ENCODE measurements around the gene SLC10A1. TPM values are rescaled to one million over a fixed set of nuclear protein-coding genes. Genes with fewer than 3 reads are reported as not detected.

The SLC10A1 gene
- total RNA-seq, 1 donor from 2014 or later: not detected

DNA sequence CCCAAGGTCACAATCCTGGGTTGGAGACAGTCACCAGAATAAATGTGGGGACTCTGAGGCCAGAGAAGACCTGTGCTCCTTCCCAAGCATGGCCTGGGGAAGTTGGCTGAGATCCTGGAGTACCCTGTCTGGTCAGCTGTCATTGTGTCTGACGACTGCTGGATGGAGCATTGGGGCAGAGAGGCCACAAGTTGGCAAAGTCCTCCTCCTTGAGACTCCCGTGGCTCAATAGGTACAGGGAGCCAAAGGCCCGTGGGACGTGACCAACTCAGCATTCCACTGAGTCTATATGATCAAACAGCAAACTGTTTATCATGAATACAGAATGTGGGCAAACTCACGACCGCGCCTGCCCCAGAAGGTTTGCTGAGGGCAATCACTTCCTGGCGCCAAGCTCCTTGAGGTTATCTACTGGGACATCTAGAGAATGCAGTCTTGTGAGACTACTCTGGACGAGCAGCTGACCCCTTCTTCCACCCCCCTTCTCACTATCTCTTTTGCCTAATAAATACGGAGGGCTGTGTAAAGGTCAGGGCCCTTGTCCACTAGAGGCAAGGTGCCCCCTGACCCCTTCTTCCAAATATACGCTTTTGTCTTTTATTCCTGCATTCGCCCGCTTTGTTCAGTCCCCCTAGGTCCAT, 14.3 kb upstream of the SLC10A1 start:
- no peaks in the 10 kb centered on the region for H3K9me3 ChIP-seq (ENCODE audit: control insufficient read depth in 3 of 3, low read length in 3 of 3)
- H3K4me3 ChIP-seq (ENCODE audit: low read length in 3 of 3): no peak overlapping the region
- H3K27me3 ChIP-seq (ENCODE audit: control insufficient read depth in 3 of 3, insufficient read depth in 3 of 3, low read length in 3 of 3): peaks cover 4 to 8% (median 7%) of the 10 kb centered on the region in 3 donors
- no peaks in the 10 kb centered on the region for H3K4me1 ChIP-seq (ENCODE audit: control insufficient read depth in 3 of 3, insufficient read depth in 3 of 3, low read length in 3 of 3)
- H3K27ac ChIP-seq (ENCODE audit: low read depth, low read length): no peak overlapping the region
- no peaks in the 10 kb centered on the region for H3K36me3 ChIP-seq (ENCODE audit: control insufficient read depth in 3 of 3, insufficient read depth in 3 of 3, low read length in 3 of 3)
- H3K9ac ChIP-seq (ENCODE audit: low read depth in 1 of 3, low read length in 3 of 3): no peak overlapping the region

DNA sequence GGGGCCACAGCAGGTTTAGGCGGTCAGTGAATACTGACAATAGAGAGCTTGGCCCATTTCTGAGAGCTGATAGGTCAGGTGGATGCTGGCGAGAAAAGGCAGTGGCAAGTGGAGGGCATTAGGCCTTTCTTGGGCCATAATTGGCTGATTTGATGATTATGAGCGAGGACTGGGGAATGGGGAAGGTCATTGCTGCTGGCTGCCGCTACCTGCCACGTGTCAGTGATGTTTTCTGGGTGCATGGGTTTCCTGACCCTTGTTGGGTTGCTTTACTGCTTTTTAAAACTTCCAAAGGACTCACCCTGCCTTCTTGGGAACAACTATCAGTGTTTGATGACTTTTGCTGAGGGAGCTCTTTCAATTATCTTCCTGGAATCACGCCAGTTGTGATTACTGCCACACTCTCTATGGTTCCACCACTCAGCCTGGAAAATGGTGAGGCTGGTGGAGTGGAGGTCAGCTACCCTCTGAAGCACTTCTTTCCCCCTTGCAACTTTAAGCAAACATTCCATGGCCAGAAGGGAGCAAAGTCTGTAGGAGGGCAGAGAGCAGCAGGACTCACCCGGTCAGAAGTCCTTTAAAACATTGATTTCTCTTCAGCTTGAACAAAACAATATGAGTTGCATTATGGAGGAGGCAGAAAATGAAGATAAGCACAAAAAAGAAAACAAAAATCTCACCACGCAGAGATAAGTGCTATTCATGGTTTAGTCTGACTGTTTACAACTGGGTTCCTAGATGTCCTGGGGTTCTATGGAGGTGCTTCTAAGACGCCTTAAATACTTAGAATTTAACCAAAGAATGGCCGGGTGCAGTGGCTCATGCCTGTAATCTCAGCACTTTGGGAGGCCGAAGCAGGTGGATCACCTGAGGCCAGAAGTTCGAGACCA, 12.1 kb upstream of the SLC10A1 start:
- Histone ChIP-seq H3K27me3 (ENCODE audit: control insufficient read depth in 3 of 3, insufficient read depth in 3 of 3, low read length in 3 of 3) (peaks cover 0 to 3% (median 0%) of the 10 kb centered on the region in 3 donors), H3K4me3 (ENCODE audit: low read length in 3 of 3) (no peak overlapping the region), H3K9ac (ENCODE audit: low read depth in 1 of 3, low read length in 3 of 3) (no peak overlapping the region), H3K9me3 (ENCODE audit: control insufficient read depth in 3 of 3, low read length in 3 of 3) (no peaks in the 10 kb centered on the region), H3K36me3 (ENCODE audit: control insufficient read depth in 3 of 3, insufficient read depth in 3 of 3, low read length in 3 of 3) (no peaks in the 10 kb centered on the region), H3K4me1 (ENCODE audit: control insufficient read depth in 3 of 3, insufficient read depth in 3 of 3, low read length in 3 of 3) (no peaks in the 10 kb centered on the region), H3K27ac (ENCODE audit: low read depth, low read length) (no peak overlapping the region)

GRCh38 chr14:69807192-69807591, 10.2 kb upstream of the SLC10A1 start:
- Histone ChIP-seq H3K4me3 (ENCODE audit: low read length in 3 of 3) (no peak overlapping the region), H3K9ac (ENCODE audit: low read depth in 1 of 3, low read length in 3 of 3) (no peak overlapping the region), H3K36me3 (ENCODE audit: control insufficient read depth in 3 of 3, insufficient read depth in 3 of 3, low read length in 3 of 3) (no peaks in the 10 kb centered on the region), H3K4me1 (ENCODE audit: control insufficient read depth in 3 of 3, insufficient read depth in 3 of 3, low read length in 3 of 3) (no peaks in the 10 kb centered on the region), H3K27ac (ENCODE audit: low read depth, low read length) (no peak overlapping the region), H3K27me3 (ENCODE audit: control insufficient read depth in 3 of 3, insufficient read depth in 3 of 3, low read length in 3 of 3) (peaks cover 0 to 3% (median 0%) of the 10 kb centered on the region in 3 donors), H3K9me3 (ENCODE audit: control insufficient read depth in 3 of 3, low read length in 3 of 3) (no peaks in the 10 kb centered on the region)

DNA sequence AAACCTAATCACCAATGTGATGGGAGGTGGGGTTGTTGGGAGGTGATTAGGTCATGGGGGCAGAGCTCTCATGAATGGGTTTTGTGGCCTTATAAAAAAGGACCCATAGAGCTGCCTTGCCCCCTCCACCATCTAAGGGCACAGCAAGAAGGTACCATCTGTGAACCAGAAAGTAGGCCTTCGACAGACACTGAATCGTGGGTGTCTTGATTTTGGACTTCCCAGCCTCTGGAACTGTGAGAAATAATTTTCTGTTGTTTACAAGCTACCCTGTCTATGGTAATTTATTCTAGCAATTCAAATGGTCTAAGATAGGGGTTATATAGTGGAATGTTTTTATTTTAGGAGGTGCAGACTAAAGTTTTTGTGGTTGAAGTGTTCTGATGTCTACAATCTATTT, 7.9 kb upstream of the SLC10A1 start:
- Histone ChIP-seq H3K4me3 (ENCODE audit: low read length in 3 of 3) (no peak overlapping the region), H3K9me3 (ENCODE audit: control insufficient read depth in 3 of 3, low read length in 3 of 3) (no peaks in the 10 kb centered on the region), H3K27me3 (ENCODE audit: control insufficient read depth in 3 of 3, insufficient read depth in 3 of 3, low read length in 3 of 3) (no peaks in the 10 kb centered on the region), H3K9ac (ENCODE audit: low read depth in 1 of 3, low read length in 3 of 3) (no peak overlapping the region), H3K4me1 (ENCODE audit: control insufficient read depth in 3 of 3, insufficient read depth in 3 of 3, low read length in 3 of 3) (no peaks in the 10 kb centered on the region), H3K36me3 (ENCODE audit: control insufficient read depth in 3 of 3, insufficient read depth in 3 of 3, low read length in 3 of 3) (no peaks in the 10 kb centered on the region), H3K27ac (ENCODE audit: low read depth, low read length) (no peak overlapping the region)

GRCh38 chr14:69803753-69804152, 6.7 kb upstream of the SLC10A1 start:
- H3K36me3 ChIP-seq (ENCODE audit: control insufficient read depth in 3 of 3, insufficient read depth in 3 of 3, low read length in 3 of 3): no peaks in the 10 kb centered on the region
- H3K27me3 ChIP-seq (ENCODE audit: control insufficient read depth in 3 of 3, insufficient read depth in 3 of 3, low read length in 3 of 3): no peaks in the 10 kb centered on the region
- no peak overlapping the region for H3K27ac ChIP-seq (ENCODE audit: low read depth, low read length)
- H3K9ac ChIP-seq (ENCODE audit: low read depth in 1 of 3, low read length in 3 of 3): no peak overlapping the region
- H3K4me1 ChIP-seq (ENCODE audit: control insufficient read depth in 3 of 3, insufficient read depth in 3 of 3, low read length in 3 of 3): no peaks in the 10 kb centered on the region
- no peak overlapping the region for H3K4me3 ChIP-seq (ENCODE audit: low read length in 3 of 3)
- H3K9me3 ChIP-seq (ENCODE audit: control insufficient read depth in 3 of 3, low read length in 3 of 3): no peaks in the 10 kb centered on the region

- no peaks in the 10 kb centered on the region for H3K9me3 ChIP-seq (ENCODE audit: control insufficient read depth in 3 of 3, low read length in 3 of 3)
- H3K27me3 ChIP-seq (ENCODE audit: control insufficient read depth in 3 of 3, insufficient read depth in 3 of 3, low read length in 3 of 3): no peaks in the 10 kb centered on the region
- no peak overlapping the region for H3K27ac ChIP-seq (ENCODE audit: low read depth, low read length)
- H3K4me1 ChIP-seq (ENCODE audit: control insufficient read depth in 3 of 3, insufficient read depth in 3 of 3, low read length in 3 of 3): no peaks in the 10 kb centered on the region
- H3K4me3 ChIP-seq (ENCODE audit: low read length in 3 of 3): no peak overlapping the region
- H3K36me3 ChIP-seq (ENCODE audit: control insufficient read depth in 3 of 3, insufficient read depth in 3 of 3, low read length in 3 of 3): no peaks in the 10 kb centered on the region
- H3K9ac ChIP-seq (ENCODE audit: low read depth in 1 of 3, low read length in 3 of 3): no peak overlapping the region
These were observed 1.3 kb upstream of the SLC10A1 start for GRCh38 chr14:69798339-69798735.

DNA sequence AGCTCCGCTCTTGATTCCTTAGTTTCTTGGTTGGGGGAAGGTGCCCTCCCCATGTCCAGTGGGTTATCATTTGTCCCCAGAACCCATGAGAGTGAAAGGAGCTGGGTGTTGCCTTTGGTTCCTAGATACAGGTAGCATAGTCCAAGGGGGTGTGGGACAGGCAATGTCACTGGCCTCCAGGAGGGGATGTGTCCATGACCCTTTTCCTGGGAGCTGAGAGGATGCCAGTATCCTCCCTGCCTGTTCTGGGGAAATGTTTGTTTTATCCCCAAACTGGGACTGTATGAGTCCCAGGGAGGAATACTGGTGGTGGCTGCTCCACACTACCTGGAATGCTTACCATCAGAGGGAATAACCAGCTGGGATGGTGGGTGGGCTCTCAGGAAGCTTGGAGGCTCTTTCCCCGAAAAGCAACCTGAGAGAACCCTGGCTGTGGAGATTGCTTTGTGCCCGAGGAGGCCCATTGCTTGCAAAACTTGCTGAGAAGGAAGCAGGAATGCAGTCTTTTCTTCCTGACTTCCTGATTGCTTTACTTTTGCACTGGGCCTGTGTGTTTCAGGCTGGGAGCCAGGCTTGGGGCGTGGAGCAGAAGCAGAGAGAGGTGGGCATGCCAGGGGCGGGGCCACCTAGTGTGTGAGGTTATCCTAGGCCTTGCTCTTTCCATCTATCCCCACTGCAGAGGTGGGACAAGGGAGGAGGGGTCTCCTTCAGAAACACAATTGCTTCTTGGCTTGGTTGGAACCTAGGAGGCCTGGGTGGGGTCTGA, 715 bp upstream of the SLC10A1 start:
- Histone ChIP-seq H3K9me3 (ENCODE audit: control insufficient read depth in 3 of 3, low read length in 3 of 3) (no peaks in the 10 kb centered on the region), H3K4me1 (ENCODE audit: control insufficient read depth in 3 of 3, insufficient read depth in 3 of 3, low read length in 3 of 3) (no peaks in the 10 kb centered on the region), H3K27ac (ENCODE audit: low read depth, low read length) (no peak overlapping the region), H3K36me3 (ENCODE audit: control insufficient read depth in 3 of 3, insufficient read depth in 3 of 3, low read length in 3 of 3) (no peaks in the 10 kb centered on the region), H3K4me3 (ENCODE audit: low read length in 3 of 3) (no peak overlapping the region), H3K9ac (ENCODE audit: low read depth in 1 of 3, low read length in 3 of 3) (no peak overlapping the region), H3K27me3 (ENCODE audit: control insufficient read depth in 3 of 3, insufficient read depth in 3 of 3, low read length in 3 of 3) (no peaks in the 10 kb centered on the region)

DNA sequence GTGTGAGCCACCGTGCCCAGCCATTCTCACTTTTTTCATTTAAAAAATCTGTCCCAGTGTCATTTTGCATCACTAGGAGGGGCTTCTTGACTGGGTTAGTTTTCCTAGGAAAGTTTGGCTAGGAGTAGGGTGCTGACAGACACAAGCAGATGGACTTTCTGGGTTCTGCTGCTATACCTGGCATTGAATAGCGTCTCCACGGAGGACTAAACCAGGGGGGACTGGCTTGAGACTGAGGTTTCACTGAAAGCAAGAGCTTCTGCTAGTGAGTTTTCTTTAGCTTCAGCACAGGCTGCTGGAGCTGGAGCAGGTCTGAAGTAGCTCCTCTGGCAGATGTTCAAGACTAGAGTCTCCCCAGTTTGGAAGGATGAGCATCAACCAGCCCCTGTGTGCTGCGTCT, 1.4 kb downstream of the SLC10A1 start:
- Histone ChIP-seq H3K4me3 (ENCODE audit: low read length in 3 of 3) (no peak overlapping the region), H3K9ac (ENCODE audit: low read depth in 1 of 3, low read length in 3 of 3) (no peak overlapping the region), H3K4me1 (ENCODE audit: control insufficient read depth in 3 of 3, insufficient read depth in 3 of 3, low read length in 3 of 3) (no peaks in the 10 kb centered on the region), H3K27me3 (ENCODE audit: control insufficient read depth in 3 of 3, insufficient read depth in 3 of 3, low read length in 3 of 3) (no peaks in the 10 kb centered on the region), H3K9me3 (ENCODE audit: control insufficient read depth in 3 of 3, low read length in 3 of 3) (no peaks in the 10 kb centered on the region), H3K36me3 (ENCODE audit: control insufficient read depth in 3 of 3, insufficient read depth in 3 of 3, low read length in 3 of 3) (no peaks in the 10 kb centered on the region), H3K27ac (ENCODE audit: low read depth, low read length) (no peak overlapping the region)

GRCh38 chr14:69794791-69795190, 2.2 kb downstream of the SLC10A1 start:
- no peaks in the 10 kb centered on the region for H3K36me3 ChIP-seq (ENCODE audit: control insufficient read depth in 3 of 3, insufficient read depth in 3 of 3, low read length in 3 of 3)
- H3K9ac ChIP-seq (ENCODE audit: low read depth in 1 of 3, low read length in 3 of 3): no peak overlapping the region
- H3K27me3 ChIP-seq (ENCODE audit: control insufficient read depth in 3 of 3, insufficient read depth in 3 of 3, low read length in 3 of 3): no peaks in the 10 kb centered on the region
- no peaks in the 10 kb centered on the region for H3K9me3 ChIP-seq (ENCODE audit: control insufficient read depth in 3 of 3, low read length in 3 of 3)
- no peaks in the 10 kb centered on the region for H3K4me1 ChIP-seq (ENCODE audit: control insufficient read depth in 3 of 3, insufficient read depth in 3 of 3, low read length in 3 of 3)
- H3K4me3 ChIP-seq (ENCODE audit: low read length in 3 of 3): no peak overlapping the region
- H3K27ac ChIP-seq (ENCODE audit: low read depth, low read length): no peak overlapping the region
